Neural progenitor cell (in vitro differentiated cells): Measurements from ENCODE around the gene RPS19. TPM values are rescaled to one million over a fixed set of nuclear protein-coding genes. Genes with fewer than 3 reads are reported as not detected.

Experiments
- DNase-seq: peaks from one replicate; pipeline ENCODE4 v3.0.0-alpha.2; 2016; ENCODE audit warnings: low spot score
- H2AFZ ChIP-seq: fragments of 200-600 bp; sonication (generic); replicated peaks from 2 replicates; pipeline ENCODE4 v1.6.1; 2016; ENCODE audit warnings: antibody characterized with exemption
- H3F3A ChIP-seq: fragments of 200-600 bp; sonication (generic); 2 replicates; pipeline ENCODE4 v1.6.1; 2016; ENCODE audit warnings: antibody characterized with exemption, low read depth
- H3K27ac ChIP-seq: fragments of 200-600 bp; sonication (generic); 2 replicates; pipeline ENCODE4 v1.5.1; 2016; ENCODE audit warnings: mild to moderate bottlenecking
- H3K27me3 ChIP-seq: fragments of 200-600 bp; sonication (generic); 2 replicates; pipeline ENCODE4 v1.6.1; 2016; ENCODE audit warnings: mild to moderate bottlenecking, moderate library complexity
- H3K36me3 ChIP-seq: fragments of 200-600 bp; sonication (generic); 2 replicates; pipeline ENCODE4 v1.5.1; 2016
- H3K4me1 ChIP-seq: fragments of 200-600 bp; sonication (generic); 2 replicates; pipeline ENCODE4 v1.6.1; 2016; ENCODE audit warnings: mixed run types
- H3K4me2 ChIP-seq: fragments of 200-600 bp; sonication (generic); 2 replicates; pipeline ENCODE4 v1.6.1; 2016
- H3K4me3 ChIP-seq: fragments of 200-600 bp; sonication (generic); 2 replicates; pipeline ENCODE4 v1.5.1; 2016
- H3K79me2 ChIP-seq: fragments of 200-600 bp; sonication (generic); 2 replicates; pipeline ENCODE4 v1.6.1; 2016; ENCODE audit warnings: low read depth
- H3K9ac ChIP-seq: fragments of 200-600 bp; sonication (generic); 2 replicates; pipeline ENCODE4 v1.6.1; 2016
- H3K9me3 ChIP-seq: fragments of 200-600 bp; sonication (generic); 2 replicates; pipeline ENCODE4 v1.5.1; 2016; ENCODE audit warnings: low read depth
- H4K20me1 ChIP-seq: fragments of 200-600 bp; sonication (generic); 2 replicates; pipeline ENCODE4 v1.6.1; 2016; ENCODE audit warnings: low read depth
- H3K27ac Mint-ChIP-seq: 3 replicates; pipeline ENCODE4 v1.8.0; 2021; ENCODE audit warnings: mixed read lengths
- H3K27me3 Mint-ChIP-seq: 2 replicates; pipeline ENCODE4 v1.8.0; 2022; ENCODE audit warnings: low read depth, mild to moderate bottlenecking, inconsistent platforms, moderate library complexity, mixed read lengths; ENCODE audit not compliant: insufficient read depth
- H3K36me3 Mint-ChIP-seq: 3 replicates; pipeline ENCODE4 v1.8.0; 2021; ENCODE audit warnings: mixed read lengths
- H3K4me1 Mint-ChIP-seq: 3 replicates; pipeline ENCODE4 v1.8.0; 2021; ENCODE audit warnings: mixed read lengths
- H3K4me3 Mint-ChIP-seq: 3 replicates; pipeline ENCODE4 v1.8.0; 2021; ENCODE audit warnings: mild to moderate bottlenecking, moderate library complexity, mixed read lengths
- H3K9me3 Mint-ChIP-seq: 3 replicates; pipeline ENCODE4 v1.8.0; 2020; ENCODE audit warnings: mixed read lengths
- EZH2 ChIP-seq: fragments of 200-600 bp; sonication (generic); IDR thresholded peaks from 2 replicates; pipeline ENCODE4 v1.6.1; 2017; ENCODE audit warnings: antibody characterized with exemption, mild to moderate bottlenecking, moderate library complexity
- EZH2phosphoT487 ChIP-seq: fragments of 200-600 bp; sonication (generic); IDR thresholded peaks from 2 replicates; pipeline ENCODE4 v1.6.1; 2017; ENCODE audit warnings: antibody characterized with exemption
- total RNA-seq: library from RNA; depleted of rRNA; stranded (reverse); fragments of >200 nt; gene quantifications from 2 replicates; pipeline ENCODE4 v1.2.3, GENCODE V29; 2015; ENCODE audit warnings: low replicate concordance
- TF ChIP-seq, protein P1 (sequence below): fragments of 200-600 bp; sonication (generic); IDR thresholded peaks from 2 replicates; pipeline ENCODE4 v1.5.1; 2017; ENCODE audit warnings: antibody characterized with exemption, mild to moderate bottlenecking

Gene RPS19
- total RNA-seq, 1 donor from 2014 or later, result 1,422 TPM

DNA sequence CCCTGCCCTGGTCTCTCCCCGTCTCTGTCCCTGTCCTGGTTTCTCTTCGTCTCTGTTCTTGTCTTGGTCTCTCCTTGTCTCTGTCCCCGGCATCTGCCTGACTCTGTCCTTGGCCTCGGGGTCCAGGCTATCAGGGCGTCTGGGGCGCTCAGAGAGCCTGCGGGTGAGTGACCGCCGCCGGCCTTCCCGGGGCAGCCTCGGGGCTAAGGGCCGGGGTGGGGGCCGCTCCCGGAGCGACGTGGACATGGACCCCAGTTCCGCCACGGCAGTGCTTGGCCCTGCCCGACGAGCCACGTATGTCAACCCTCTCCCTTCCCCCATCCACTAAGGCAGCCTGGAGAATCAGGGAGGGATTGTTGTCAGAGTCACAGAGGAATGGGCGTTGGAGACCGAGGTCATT lies 37.8 kb downstream of the RPS19 start:
- Mint-ChIP-seq H3K4me1 (no peaks in the 10 kb centered on the region), H3K9me3 (no peaks in the 10 kb centered on the region), H3K27me3 (no peaks in the 10 kb centered on the region), H3K36me3 (peaks cover 5% of the 10 kb centered on the region), H3K27ac (peak overlapping the region; percentile 9), H3K4me3 (no peak overlapping the region)
- Histone ChIP-seq H3K9ac (no peak overlapping the region), H3K4me1 (no peaks in the 10 kb centered on the region), H3K36me3 (no peaks in the 10 kb centered on the region), H3K27me3 (no peaks in the 10 kb centered on the region), H2AFZ (no peak overlapping the region), H3F3A (no peaks in the 10 kb centered on the region), H3K4me3 (no peak overlapping the region), H3K4me2 (no peak overlapping the region), H3K9me3 (no peaks in the 10 kb centered on the region), H3K79me2 (no peaks in the 10 kb centered on the region), H3K27ac (no peak overlapping the region), H4K20me1 (no peaks in the 10 kb centered on the region)
- no peak for TF ChIP-seq EZH2phosphoT487
- TF ChIP-seq EZH2, result no peak
- TF ChIP-seq, protein P1, sequence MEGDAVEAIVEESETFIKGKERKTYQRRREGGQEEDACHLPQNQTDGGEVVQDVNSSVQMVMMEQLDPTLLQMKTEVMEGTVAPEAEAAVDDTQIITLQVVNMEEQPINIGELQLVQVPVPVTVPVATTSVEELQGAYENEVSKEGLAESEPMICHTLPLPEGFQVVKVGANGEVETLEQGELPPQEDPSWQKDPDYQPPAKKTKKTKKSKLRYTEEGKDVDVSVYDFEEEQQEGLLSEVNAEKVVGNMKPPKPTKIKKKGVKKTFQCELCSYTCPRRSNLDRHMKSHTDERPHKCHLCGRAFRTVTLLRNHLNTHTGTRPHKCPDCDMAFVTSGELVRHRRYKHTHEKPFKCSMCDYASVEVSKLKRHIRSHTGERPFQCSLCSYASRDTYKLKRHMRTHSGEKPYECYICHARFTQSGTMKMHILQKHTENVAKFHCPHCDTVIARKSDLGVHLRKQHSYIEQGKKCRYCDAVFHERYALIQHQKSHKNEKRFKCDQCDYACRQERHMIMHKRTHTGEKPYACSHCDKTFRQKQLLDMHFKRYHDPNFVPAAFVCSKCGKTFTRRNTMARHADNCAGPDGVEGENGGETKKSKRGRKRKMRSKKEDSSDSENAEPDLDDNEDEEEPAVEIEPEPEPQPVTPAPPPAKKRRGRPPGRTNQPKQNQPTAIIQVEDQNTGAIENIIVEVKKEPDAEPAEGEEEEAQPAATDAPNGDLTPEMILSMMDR, result no peak
- no peak for DNase-seq

DNA sequence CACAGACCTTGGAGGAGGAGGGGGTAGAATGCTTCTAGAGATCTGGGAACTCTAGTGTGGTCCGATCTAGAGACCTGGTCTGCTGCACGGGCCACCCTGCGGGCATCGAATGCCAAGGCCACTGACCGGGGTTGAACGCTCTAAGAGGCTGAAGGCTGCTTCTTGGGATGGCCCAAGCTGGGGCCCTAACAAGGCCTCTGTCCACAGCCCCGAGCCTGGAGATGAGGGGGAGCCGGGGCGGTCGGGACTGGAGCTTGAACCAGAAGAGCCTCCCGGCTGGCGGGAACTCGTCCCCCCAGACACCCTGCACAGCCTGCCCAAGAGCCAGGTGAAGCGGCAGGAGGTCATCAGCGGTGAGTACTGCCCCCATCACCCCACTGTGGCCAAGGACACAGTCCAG lies 38.2 kb downstream of the RPS19 start:
- H2AFZ ChIP-seq, result no peak overlapping the region
- no peak overlapping the region for H3K4me3 Mint-ChIP-seq
- no peak overlapping the region for H3K9ac ChIP-seq
- H3K4me3 ChIP-seq, result no peak overlapping the region
- H3K36me3 ChIP-seq, result no peaks in the 10 kb centered on the region
- H3K79me2 ChIP-seq, result no peaks in the 10 kb centered on the region
- TF ChIP-seq EZH2phosphoT487 (no peak), EZH2 (no peak)
- TF ChIP-seq, protein P1, result no peak
- H4K20me1 ChIP-seq, result no peaks in the 10 kb centered on the region
- H3K4me1 ChIP-seq, result no peaks in the 10 kb centered on the region
- no peak overlapping the region for H3K27ac ChIP-seq
- no peaks in the 10 kb centered on the region for H3K27me3 Mint-ChIP-seq
- H3K9me3 Mint-ChIP-seq, result no peaks in the 10 kb centered on the region
- no peaks in the 10 kb centered on the region for H3K9me3 ChIP-seq
- H3K36me3 Mint-ChIP-seq, result peaks cover 3% of the 10 kb centered on the region
- no peak overlapping the region for H3K4me2 ChIP-seq
- H3K4me1 Mint-ChIP-seq, result no peaks in the 10 kb centered on the region
- DNase-seq, result no peak
- H3F3A ChIP-seq, result no peaks in the 10 kb centered on the region
- no peak overlapping the region for H3K27ac Mint-ChIP-seq
- no peaks in the 10 kb centered on the region for H3K27me3 ChIP-seq

DNA sequence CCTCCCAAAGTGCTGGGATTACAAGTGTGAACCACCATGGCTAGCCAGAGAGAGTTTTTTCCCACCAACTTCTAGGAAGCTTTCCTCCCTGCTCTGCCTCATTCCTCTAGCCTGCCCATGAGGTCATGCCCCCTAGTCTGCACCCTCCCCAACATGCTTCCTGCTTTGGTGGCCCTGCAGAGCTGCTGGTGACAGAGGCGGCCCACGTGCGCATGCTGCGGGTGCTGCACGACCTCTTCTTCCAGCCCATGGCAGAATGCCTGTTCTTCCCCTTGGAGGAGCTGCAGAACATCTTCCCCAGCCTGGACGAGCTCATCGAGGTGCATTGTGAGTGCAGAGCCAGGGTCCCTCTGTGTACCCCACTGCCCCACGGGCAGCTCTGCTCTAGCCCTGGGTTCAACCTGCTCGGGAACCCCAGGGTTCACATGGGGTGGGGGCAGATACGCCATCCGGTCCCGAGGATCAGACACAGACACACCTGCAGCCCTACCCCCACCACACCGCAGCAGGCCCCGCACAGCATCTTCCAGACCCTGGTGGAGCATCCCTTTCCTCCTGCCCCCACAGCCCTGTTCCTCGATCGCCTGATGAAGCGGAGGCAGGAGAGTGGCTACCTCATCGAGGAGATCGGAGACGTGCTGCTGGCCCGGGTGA lies 41.8 kb downstream of the RPS19 start:
- Histone ChIP-seq H2AFZ (no peak overlapping the region), H3K4me3 (no peak overlapping the region), H3K27me3 (no peaks in the 10 kb centered on the region), H3K79me2 (no peaks in the 10 kb centered on the region), H3K27ac (no peak overlapping the region), H3K9ac (no peak overlapping the region), H4K20me1 (no peaks in the 10 kb centered on the region), H3F3A (no peaks in the 10 kb centered on the region), H3K4me1 (no peaks in the 10 kb centered on the region), H3K4me2 (no peak overlapping the region), H3K36me3 (no peaks in the 10 kb centered on the region), H3K9me3 (no peaks in the 10 kb centered on the region)
- peaks cover 2% of the 10 kb centered on the region for H3K27me3 Mint-ChIP-seq
- no peaks in the 10 kb centered on the region for H3K9me3 Mint-ChIP-seq
- DNase-seq, result no peak
- H3K36me3 Mint-ChIP-seq, result peaks cover 8% of the 10 kb centered on the region
- no peaks in the 10 kb centered on the region for H3K4me1 Mint-ChIP-seq
- H3K27ac Mint-ChIP-seq, result no peak overlapping the region
- TF ChIP-seq EZH2 (no peak), EZH2phosphoT487 (no peak)
- TF ChIP-seq, protein P1, result no peak
- no peak overlapping the region for H3K4me3 Mint-ChIP-seq
